Motor neuron (in vitro differentiated cells): ENCODE results near the gene RNF213. TPM values are rescaled to one million over a fixed set of nuclear protein-coding genes. Genes with fewer than 3 reads are reported as not detected.

ENCODE experiments used
- ATAC-seq, 8 experiments: fragments of 200-7000 bp; cut with Tn5 transposase; replicated peaks in 6 of 8; 2 replicates each; pipeline ENCODE4 v1.8.0; 2021; ENCODE audit warnings: mild to moderate bottlenecking in 8 of 8, moderate library complexity in 8 of 8
- H3K27ac ChIP-seq, 2 donors: fragments of 250-450 bp; sonication (Bioruptor Pico); 2 replicates each; pipeline ENCODE4 v1.9.0; 2021; ENCODE audit warnings: antibody characterized with exemption in 2 of 2, mild to moderate bottlenecking in 2 of 2, moderate library complexity in 1 of 2
- H3K4me1 ChIP-seq, 2 donors: fragments of 250-450 bp; sonication (Bioruptor Pico); replicated peaks in 1 of 2; 2 replicates each; pipeline ENCODE4 v1.6.1; 2021; ENCODE audit warnings: antibody characterized with exemption in 2 of 2, mild to moderate bottlenecking in 2 of 2, moderate library complexity in 1 of 2
- H3K4me3 ChIP-seq, 5 donors: fragments of 250-450 bp; sonication (Bioruptor Pico); 2 replicates each; pipeline ENCODE4 v1.9.0; 2021; ENCODE audit warnings: antibody characterized with exemption in 5 of 5, mild to moderate bottlenecking in 5 of 5, moderate library complexity in 4 of 5
- WGBS, 10 experiments: fragments of 450-650 bp; shearing (Covaris generic); methylation state at CpG; one replicate each; pipeline ENCODE4 v1.0.0; 2022; 5-methylcytosine and 5-hydroxymethylcytosine counted together
- in situ Hi-C, 9 experiments: fragments of 400-800 bp; cut with MboI; loops; one replicate each; pipeline ENCODE4 v1.15.0; 2021; ENCODE audit warnings: low sequenced_read_pairs in 9 of 9, low pct_unique_long_range_greater_than_20kb in 2 of 9; ENCODE audit not compliant: unreplicated experiment in 9 of 9
- total RNA-seq, 8 experiments: library from RNA; unstranded; fragments of 300-600 nt; gene quantifications; 2 replicates each; pipeline versions ENCODE4 v1.2.3 to v1.2.4, GENCODE V29; 2022

Gene RNF213
- total RNA-seq, 8 experiments from 2014 or later = 9.2 to 161 (median 29.6) TPM

DNA sequence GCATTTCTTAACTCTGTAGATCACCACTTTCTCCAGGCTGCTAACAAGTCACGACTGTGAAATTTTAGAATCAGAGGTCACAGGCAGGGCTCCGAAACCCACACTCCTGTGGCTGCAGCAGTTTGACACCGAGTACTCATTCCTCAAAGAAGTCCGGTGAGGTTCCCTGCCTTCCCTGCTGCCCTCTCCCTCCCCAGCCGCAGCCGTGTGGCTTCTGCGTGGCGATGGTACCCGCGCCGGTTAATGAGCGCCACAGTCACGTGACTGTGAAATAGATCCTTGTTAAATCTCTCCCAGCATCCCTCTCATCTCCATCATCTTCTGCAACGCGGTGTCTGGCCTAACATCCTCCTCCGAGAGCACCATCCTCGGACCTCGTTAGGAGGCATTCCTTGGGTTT is 89.1 kb downstream of the RNF213 start:
- Histone ChIP-seq H3K4me3 (no peak overlapping the region), H3K4me1 (no peaks in the 10 kb centered on the region), H3K27ac (no peak overlapping the region)
- no peak for ATAC-seq
- 88 to 100% (median 97%) methylated on average over 3 to 15 of the region's 18 CpGs; no CpG with 5 or more reads in 1 of the 10 experiments for WGBS, 10 experiments
- in situ Hi-C loops = no loop called here

DNA sequence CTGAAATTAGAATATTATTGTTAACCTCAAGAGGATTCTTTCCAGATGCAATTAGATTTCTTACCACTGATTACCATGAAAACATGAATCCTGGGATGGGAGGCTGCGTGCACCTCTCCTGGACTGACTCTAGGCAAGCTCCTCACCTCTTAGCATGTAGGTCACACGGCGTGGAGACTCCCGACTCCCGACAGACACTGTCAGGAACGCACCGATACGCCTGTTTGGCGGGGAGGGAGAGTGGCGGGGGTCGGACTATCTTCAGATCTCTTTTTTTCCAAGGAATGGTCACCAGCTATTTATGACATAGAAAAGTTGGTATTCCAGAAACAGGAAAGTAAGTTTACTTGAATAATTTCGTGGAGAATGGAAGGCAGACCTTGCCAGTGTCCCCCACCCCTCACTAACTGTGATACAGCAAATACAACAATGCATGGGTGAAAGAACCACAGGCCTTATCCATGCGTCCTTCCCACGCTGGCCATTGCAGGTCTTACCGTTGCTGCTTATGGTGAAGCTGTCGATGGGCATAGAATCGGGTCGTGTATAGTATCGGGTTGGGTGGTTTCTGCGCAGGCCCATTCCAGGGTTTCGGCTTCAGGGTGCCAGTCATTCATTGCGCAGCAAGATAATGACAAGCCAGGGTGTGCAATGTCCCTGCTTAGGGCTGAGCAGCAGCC is 91.7 kb downstream of the RNF213 start:
- Histone ChIP-seq H3K4me1 (no peaks in the 10 kb centered on the region), H3K27ac (no peak overlapping the region), H3K4me3 (no peak overlapping the region)
- in situ Hi-C loops = no loop called here
- 67 to 94% (median 90%) methylated on average over 1 to 17 of the region's 22 CpGs; no CpG with 5 or more reads in 3 of the 10 experiments for WGBS, 10 experiments
- no peak for ATAC-seq

DNA sequence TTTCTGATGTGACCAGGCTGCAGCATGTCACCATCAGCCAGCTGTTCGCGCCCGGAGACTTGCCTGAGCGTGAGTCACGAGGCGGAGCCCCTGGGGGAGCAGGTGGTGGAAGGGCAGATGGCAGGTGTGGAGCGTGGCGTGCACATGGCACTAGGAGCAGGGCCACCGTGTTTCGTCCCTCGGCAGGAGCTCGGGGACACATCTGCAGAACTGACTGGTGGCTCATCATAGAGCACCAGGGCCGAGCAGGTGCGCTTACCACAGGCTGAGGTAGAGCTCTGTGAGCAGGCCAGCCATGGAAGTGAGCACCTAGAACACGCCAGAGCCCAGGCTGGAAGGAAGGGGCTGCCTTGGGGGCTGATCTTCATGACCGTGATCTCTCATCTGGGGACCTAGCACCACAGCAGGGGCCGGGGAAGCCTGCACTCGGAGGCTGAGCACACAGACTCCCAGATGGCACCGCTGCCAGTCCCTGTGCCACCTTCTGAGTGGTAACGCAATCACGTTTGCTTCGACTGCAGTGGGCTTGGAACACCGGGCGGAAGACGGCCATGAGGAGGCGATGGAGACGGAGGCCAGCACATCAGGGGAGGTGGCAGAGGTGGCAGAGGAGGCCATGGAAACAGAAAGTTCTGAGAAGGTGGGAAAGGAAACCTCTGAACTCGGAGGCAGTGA is 92.5 kb downstream of the RNF213 start:
- WGBS, 10 experiments = 71 to 100% (median 93%) methylated on average over 1 to 7 of the region's 28 CpGs
- Histone ChIP-seq H3K27ac (no peak overlapping the region), H3K4me3 (no peak overlapping the region), H3K4me1 (no peaks in the 10 kb centered on the region)
- in situ Hi-C loops = no loop called here
- ATAC-seq = no peak

DNA sequence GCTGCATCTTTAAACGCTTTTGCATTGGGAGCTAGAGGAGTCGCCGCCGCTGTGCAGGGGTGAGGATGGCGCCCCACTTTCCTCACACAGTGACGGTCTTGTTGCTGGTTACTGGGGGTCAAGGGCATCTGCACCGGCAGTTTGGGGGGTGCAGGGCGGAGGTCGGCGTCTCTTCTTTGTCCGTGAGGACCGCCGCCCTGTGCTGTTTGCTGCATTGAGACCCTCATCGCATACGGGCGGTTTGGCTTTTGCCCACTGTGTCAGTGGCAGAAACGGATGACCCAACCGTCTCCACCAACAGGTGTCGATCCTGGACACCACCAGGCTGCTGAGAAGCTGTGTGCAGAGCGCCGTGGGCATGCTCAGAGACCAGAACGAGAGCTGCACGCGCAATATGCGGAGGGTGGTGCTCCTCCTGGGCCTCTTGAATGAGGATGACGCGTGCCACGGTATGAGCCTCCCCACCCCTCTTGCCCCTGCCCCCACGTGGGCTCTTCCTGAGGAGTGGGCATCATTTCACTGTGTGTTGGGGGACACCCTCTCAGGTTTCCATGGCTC is 93.1 kb downstream of the RNF213 start:
- peak in 1 of 8 experiments; percentile 3 for ATAC-seq
- Histone ChIP-seq H3K27ac (no peak overlapping the region), H3K4me3 (no peak overlapping the region), H3K4me1 (no peaks in the 10 kb centered on the region)
- 96 to 100% methylated on average over 1 to 13 of the region's 29 CpGs; no CpG with 5 or more reads in 8 of the 10 experiments for WGBS, 10 experiments
- in situ Hi-C loops = no loop called here

DNA sequence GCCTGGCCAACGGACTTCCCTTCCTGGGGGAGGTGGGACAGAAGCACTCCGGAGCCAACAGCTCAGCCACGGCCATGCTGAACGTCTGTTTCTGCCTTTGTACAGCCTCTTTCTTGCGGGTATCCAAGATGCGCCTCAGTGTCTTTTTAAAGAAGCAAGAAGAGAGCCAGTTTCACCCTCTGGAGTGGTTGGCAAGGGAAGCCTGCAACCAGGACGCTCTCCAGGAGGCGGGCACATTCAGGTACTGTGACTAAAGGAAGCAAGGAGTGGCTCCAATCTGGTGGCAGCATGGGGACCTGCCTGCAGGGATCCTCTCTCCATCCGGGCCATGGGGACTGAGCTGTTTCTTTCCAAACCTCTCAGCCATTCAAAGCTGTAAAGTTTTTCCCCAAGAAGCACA is 93.7 kb downstream of the RNF213 start:
- no peak overlapping the region for H3K27ac ChIP-seq
- no peak for ATAC-seq
- 80 to 100% (median 93%) methylated on average over 1 to 3 of the region's 9 CpGs; no CpG with 5 or more reads in 5 of the 10 experiments for WGBS, 10 experiments
- H3K4me1 ChIP-seq = no peaks in the 10 kb centered on the region
- H3K4me3 ChIP-seq = no peak overlapping the region
- in situ Hi-C loops = no loop called here

DNA sequence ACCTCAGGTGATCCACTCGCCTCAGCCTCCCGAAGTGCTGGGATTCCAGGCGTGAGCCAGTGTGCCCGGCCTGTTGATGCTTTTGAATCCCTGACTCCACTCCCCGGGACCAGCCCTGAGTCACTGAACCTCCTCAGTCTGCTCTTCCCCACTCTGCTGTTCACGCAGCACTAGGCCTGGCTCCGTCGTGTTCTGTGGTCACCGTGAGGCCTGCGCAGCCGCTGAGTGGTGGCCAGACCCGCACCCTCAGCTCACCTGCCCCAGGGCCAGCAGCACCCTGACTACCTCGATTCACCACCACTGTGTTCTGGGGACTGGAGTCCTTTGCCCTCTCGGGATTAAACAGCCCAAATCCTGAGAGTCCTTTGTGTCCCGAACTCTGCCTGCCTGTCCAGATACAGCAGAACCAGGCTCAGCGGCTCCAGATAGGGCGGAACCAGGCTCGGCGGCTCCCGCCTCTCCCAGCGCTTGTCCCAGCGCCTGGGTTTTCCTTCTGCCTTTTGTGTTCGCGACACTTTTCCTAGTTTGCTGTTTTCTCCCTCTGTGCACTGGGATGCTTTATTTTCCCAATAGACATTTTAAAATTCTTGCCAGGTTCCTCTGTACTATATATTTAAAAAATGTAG is 95.7 kb downstream of the RNF213 start:
- no peak overlapping the region for H3K27ac ChIP-seq
- 90 to 100% (median 94%) methylated on average over 1 to 13 of the region's 24 CpGs; no CpG with 5 or more reads in 2 of the 10 experiments for WGBS, 10 experiments
- in situ Hi-C loops = no loop called here
- no peak for ATAC-seq
- no peaks in the 10 kb centered on the region for H3K4me1 ChIP-seq
- H3K4me3 ChIP-seq = no peak overlapping the region

DNA sequence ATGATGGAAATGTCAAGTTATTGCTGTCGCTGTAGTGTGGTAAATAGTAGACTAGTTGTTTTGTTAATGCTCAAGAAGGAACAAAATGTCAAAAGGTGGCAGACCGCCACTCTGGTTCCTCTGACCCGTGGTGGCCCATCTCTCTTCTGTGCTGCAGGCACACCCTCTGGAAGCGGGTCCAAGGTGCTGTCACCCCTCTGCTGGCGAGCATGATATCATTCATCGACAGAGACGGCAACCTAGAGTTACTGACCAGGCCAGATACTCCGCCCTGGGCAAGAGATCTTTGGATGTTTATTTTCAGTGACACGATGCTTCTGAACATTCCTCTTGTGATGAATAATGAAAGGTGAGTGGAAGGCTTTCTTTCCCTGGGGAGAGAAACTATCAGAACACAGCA is 97.5 kb downstream of the RNF213 start:
- in situ Hi-C loops = no loop called here
- Histone ChIP-seq H3K4me3 (no peak overlapping the region), H3K4me1 (no peaks in the 10 kb centered on the region), H3K27ac (no peak overlapping the region)
- 80 to 100% (median 97%) methylated on average over 1 to 8 of the region's 9 CpGs; no CpG with 5 or more reads in 3 of the 10 experiments for WGBS, 10 experiments
- ATAC-seq = no peak

DNA sequence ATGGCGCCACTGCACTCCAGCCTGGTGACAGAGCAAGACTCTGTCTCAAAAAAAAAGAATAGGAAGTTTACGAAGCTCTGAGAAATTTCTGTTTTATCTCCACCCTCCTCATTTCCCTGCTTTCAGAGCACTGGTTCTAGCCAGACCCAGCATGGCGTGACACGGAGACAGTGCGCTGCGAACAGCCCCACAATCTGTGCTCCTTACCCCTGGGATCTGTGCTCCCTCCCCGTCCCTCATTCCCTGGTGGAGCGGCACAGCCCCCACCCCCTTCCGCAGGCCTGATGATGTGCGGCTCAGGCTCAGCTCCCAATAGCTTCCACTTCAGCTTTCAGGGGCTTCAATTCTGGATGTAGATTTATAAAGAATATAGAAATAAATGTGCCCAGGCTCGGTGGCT is 98.2 kb downstream of the RNF213 start:
- Histone ChIP-seq H3K4me3 (no peak overlapping the region), H3K27ac (no peak overlapping the region), H3K4me1 (no peaks in the 10 kb centered on the region)
- 76 to 100% (median 100%) methylated on average over 1 to 2 of the region's 11 CpGs; no CpG with 5 or more reads in 7 of the 10 experiments for WGBS, 10 experiments
- in situ Hi-C loops = no loop called here
- ATAC-seq = no peak

DNA sequence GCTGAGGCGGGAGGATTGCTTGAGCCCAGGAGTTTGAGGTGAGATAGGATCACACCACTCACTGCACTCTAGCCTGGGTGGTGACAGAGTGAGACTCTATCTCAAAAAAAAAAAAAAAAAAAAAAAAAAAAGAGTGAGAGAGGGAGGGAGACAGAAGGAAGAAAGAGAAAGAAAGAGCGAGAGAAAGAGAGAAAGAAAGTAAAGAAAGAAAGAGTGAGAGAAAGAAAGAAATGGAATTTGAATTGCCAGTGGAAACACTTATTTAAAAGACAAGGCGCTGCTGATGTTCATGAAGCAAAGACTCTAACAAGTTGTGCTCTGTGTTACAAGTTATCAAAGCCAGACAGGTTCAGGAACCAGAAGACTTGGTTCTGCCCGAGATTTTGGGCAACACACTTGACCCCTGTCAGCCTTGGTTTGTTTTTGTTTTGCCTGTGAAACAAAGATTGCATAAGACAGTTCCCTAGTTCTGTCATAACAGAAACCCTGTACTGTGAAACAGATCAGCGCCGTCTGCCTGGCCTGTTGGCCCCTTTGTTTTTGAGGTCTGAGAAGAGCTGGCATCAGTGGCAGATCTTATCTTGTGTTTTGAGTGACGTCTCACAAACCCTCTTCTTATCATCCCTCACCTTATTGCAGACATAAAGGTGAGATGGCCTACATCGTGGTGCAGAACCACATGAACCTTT is 98.9 kb downstream of the RNF213 start:
- ATAC-seq = no peak
- H3K4me1 ChIP-seq = no peaks in the 10 kb centered on the region
- H3K4me3 ChIP-seq = no peak overlapping the region
- 61 to 100% (median 89%) methylated on average over 2 to 8 of the region's 8 CpGs for WGBS, 10 experiments
- no peak overlapping the region for H3K27ac ChIP-seq
- in situ Hi-C loops = no loop called here

DNA sequence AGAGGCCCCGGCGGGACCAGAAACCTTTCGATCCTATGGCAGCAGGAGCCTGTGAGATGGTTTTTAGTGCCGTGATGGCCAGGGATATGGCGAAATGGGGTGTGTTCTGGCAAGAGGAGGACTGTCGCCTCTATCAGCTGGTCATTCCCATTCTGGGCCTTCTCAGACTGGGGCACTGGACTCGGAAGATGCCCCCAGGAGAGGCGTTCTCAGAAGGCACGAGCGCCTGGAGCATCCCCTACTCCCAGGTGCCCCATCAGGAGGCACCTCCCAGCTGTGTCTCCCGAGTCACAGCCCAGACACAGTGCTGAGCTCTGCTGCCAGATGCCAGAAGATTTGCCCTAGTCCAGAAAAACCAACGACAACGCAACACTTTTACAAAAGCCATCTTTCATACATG is 99.7 kb downstream of the RNF213 start:
- in situ Hi-C loops = no loop called here
- WGBS, 10 experiments = 67 to 100% (median 94%) methylated on average over 1 to 10 of the region's 13 CpGs; no CpG with 5 or more reads in 2 of the 10 experiments
- Histone ChIP-seq H3K4me3 (no peak overlapping the region), H3K4me1 (no peaks in the 10 kb centered on the region), H3K27ac (no peak overlapping the region)
- no peak for ATAC-seq

DNA sequence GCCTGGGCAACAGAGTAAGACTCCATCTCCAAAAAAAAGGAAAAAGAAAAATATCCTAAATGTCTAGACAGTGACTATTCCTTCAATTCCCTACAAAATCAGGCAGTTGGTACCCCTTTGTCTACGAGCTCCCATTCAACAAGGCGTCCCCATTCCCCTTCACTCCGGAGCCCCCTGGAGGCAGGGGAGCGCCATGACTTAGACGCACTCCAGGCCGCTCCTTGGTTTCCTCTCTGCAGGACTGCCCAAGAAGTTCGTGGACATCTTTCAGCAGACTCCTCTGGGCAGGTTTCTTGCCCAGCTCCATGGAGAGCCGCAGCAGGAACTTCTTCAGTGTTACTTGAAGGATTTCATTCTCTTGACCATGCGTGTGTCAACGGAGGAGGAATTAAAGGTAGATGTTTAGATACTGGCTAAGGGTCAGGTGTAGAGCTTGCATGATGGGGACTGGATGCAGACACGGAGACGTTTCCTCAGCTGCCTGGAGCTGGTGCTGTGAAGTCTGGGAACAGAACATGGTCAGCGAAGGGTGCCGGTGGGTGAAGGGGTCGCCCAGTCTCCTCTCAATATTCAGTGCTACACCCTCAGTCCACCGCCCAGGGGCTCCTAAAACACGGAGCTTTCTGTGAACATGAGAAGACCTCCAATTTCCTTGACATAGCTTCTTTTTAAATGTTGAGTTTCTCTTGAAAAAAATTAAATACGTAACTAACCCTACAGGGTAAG is 101.0 kb downstream of the RNF213 start:
- ATAC-seq = peak in 1 of 8 experiments; percentile 53
- Histone ChIP-seq H3K27ac (no peak overlapping the region), H3K4me3 (no peak overlapping the region), H3K4me1 (no peaks in the 10 kb centered on the region)
- in situ Hi-C loops = no loop called here
- WGBS, 10 experiments = 78 to 100% (median 90%) methylated on average over 1 to 12 of the region's 18 CpGs

DNA sequence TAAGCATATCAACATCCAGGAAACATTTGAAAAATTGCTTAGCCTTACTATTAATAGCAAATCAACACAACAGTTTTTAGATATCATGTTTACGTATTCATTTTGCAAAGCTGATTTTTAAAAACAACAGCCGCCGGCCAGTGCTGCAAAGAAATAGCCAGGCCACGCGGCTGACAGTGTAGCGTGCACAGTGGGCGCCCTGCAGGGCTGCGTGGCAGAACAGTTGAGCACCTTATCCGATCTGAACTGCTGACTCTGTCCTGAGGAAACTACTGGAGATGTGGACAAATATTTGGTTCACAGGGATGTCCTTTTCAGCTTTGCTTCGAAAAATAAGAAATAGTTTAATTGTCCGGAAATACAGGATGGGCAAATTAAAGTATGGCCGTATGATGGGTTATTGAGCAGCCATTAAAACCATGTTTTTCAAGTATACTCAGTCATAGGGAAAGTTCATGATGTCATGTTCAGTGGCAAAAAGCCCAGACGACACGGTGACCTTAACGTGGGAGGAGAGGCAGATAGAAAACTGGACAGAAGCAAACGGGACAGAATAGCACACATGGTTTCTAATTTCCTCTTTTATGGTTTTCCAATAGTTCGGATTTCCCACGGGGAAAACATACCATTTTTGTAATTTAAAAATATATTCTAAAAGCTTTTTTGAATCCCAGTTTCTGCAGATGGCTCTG is 101.9 kb downstream of the RNF213 start:
- in situ Hi-C loops = no loop called here
- WGBS, 10 experiments = 68 to 96% (median 92%) methylated on average over 7 to 17 of the region's 18 CpGs
- Histone ChIP-seq H3K27ac (no peak overlapping the region), H3K4me1 (peaks cover 0 to 7% of the 10 kb centered on the region in 2 donors), H3K4me3 (no peak overlapping the region)
- ATAC-seq = no peak
